ENCODE data around the gene HECTD4. TPM values are rescaled to one million over a fixed set of nuclear protein-coding genes. Genes with fewer than 3 reads are reported as not detected.

Gene HECTD4
- total RNA-seq, 4 donors from 2014 or later = 26.6 to 47.1 (median 33.2) TPM

DNA sequence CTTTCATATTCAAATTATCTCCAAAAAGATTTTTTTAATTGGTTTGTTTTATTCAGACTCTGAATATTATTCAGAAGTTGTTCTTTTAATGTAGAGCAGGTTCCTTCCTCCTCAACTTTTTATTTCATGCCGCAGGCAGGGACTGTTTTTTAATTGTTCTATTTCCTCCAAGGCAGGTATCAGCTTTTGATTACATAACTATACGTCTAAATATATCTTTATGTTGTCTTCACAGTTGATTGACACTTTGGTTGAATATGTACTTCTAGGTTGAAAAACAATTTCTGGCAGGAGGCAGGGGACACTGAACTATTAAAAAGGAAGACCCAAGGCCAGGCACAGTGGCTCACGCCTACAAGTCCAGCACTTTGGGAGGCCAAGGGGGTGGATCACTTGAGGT lies 82.5 kb downstream of the HECTD4 start:
- no peak for ATAC-seq (ENCODE audit: low FRiP score)
- TF ChIP-seq, protein P1, sequence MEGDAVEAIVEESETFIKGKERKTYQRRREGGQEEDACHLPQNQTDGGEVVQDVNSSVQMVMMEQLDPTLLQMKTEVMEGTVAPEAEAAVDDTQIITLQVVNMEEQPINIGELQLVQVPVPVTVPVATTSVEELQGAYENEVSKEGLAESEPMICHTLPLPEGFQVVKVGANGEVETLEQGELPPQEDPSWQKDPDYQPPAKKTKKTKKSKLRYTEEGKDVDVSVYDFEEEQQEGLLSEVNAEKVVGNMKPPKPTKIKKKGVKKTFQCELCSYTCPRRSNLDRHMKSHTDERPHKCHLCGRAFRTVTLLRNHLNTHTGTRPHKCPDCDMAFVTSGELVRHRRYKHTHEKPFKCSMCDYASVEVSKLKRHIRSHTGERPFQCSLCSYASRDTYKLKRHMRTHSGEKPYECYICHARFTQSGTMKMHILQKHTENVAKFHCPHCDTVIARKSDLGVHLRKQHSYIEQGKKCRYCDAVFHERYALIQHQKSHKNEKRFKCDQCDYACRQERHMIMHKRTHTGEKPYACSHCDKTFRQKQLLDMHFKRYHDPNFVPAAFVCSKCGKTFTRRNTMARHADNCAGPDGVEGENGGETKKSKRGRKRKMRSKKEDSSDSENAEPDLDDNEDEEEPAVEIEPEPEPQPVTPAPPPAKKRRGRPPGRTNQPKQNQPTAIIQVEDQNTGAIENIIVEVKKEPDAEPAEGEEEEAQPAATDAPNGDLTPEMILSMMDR (IDR thresholded peaks at IDR 0.05) = no peak
- no peak for DNase-seq (ENCODE audit: low spot score)

DNA sequence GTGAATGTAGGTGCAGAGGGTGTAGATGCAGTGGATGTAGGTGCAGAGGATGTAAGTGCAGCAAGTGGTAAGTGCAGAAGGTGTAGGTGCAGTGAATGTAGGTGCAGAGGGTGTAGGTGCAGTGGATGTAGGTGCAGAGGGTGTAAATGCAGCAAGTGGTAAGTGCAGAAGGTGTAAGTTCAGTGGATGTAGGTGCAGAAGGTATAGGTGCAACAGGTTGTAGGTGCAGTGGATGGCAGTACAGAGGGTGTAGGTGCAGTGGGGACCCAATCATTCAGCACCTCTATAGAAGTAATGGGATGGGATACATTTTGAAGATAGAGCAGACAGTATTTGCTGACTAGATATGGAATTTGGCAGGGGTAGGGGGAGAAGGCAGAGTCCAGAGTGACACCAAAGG lies 85.0 kb downstream of the HECTD4 start:
- TF ChIP-seq, protein P1 (IDR thresholded peaks at IDR 0.05) = no peak
- no peak for DNase-seq (ENCODE audit: low spot score)
- ATAC-seq (ENCODE audit: low FRiP score) = no peak

DNA sequence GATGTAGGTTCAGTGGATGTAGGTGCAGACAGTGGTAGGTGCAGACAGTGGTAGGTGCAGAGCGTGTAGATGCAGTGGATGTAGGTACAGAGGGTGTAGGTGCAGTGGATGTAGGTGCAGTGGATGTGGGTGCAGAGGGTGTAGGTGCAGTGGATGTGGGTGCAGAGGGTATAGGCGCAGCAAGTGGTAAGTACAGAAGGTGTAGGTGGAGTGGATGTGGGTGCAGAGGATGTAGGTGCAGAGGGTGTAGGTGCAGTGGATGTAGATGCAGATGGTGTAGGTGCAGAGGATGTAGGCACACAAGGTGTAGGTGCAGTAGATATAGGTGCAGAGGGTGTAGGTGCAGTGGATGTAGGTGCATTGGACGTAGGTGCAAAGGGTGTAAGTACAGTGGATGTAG lies 86.0 kb downstream of the HECTD4 start:
- TF ChIP-seq, protein P1 (IDR thresholded peaks at IDR 0.05) = no peak
- DNase-seq (ENCODE audit: low spot score) (no peak), ATAC-seq (ENCODE audit: low FRiP score) (no peak)

DNA sequence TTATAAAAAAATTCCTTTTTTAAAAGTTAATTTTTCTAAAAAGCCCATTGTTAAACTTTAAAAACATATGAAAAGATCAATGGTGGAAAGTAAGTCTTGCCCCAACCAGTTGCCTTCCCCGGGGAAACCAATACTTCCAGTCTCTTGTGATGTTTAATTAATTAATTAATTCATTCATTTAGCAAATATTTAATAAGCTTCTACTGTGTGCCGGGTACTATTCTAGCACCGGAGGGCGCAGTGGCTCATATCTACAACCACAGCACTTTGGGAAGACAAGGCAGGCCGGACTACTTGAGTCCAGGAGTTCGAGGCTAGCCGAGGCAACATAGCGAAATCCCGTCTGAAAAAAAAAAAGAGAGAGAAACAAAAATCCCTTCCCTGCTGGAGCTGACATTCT lies 87.4 kb downstream of the HECTD4 start:
- TF ChIP-seq, protein P1 (IDR thresholded peaks at IDR 0.05) = no peak
- DNase-seq (ENCODE audit: low spot score) (no peak), ATAC-seq (ENCODE audit: low FRiP score) (no peak)

DNA sequence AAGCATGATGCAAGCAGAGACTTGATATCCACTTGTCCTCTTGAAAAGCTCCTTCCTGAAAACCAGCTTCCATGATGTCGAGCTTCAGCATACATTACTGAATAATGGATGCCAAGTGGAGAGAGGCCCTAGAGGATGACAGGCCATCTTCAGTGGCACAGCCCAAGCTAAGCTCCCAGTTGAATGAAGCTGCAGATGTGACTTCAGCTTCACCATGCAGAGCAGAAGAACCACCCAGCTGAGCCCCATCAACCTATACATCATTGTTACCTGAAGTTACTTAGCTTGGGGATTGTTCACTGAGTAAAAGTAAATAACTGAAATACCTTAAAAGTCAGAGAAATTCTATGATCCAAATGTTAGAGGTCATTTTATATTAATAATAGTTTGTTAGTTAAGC lies 93.6 kb downstream of the HECTD4 start:
- no peak for DNase-seq (ENCODE audit: low spot score)
- TF ChIP-seq, protein P1 (IDR thresholded peaks at IDR 0.05) = no peak
- no peak for ATAC-seq (ENCODE audit: low FRiP score)

DNA sequence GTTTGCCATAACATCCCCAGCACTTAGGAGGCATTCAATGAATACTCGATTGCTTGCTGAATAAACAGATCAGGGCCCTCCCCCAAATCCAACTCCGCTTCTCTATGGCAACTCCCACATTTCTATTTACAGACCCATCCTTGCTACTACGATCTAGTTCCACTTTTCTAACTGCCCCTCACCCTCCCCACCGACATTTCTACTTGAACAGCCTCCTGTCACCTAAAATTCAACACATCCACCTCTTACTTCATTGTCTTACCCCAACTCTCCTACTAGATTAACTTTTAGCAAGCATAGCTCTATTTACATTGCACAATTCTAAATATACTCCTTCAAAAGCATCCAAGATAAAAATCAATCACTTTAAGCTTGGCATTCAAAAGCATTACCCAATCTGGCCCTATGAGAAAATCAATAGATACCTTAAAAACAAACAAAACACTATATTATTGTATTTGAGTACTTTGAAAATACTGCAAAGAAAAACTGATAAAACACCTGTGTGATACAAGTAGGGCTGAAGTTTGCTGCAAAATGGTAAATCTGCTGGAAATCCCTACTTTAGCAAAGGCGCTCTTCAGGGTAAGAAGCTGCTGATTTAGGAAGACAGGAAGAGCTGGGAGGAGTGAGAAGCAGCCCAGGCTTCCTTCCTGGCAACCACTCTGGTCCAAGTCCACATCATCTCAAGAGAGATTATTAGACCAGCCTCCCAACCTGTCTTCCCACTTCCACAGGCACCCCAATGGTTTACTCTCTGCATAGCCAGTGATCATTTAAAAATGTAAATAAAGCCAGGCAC lies 96.4 kb downstream of the HECTD4 start:
- ATAC-seq (ENCODE audit: low FRiP score) (no peak), DNase-seq (ENCODE audit: low spot score) (no peak)
- TF ChIP-seq, protein P1 (IDR thresholded peaks at IDR 0.05) = no peak

DNA sequence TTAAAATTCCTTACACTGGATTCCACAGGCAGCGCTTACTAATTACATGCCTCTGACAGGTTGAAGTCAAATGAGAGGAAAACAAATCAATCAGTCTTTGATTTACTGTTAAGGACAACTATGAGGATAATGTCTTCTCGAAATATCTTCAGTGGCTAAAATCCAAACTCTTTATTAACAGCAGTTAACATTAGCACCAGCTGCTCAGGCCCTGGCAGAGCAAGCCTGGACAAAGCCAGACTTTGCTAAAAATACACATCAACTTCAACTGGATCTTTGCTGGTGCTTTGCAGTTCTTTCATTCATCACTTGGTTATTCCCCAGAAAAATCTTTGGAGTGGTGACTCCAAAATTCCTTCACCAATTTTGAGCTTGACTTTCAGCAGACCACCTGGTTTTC lies 98.7 kb downstream of the HECTD4 start:
- DNase-seq (ENCODE audit: low spot score) (no peak), ATAC-seq (ENCODE audit: low FRiP score) (no peak)
- TF ChIP-seq, protein P1 (IDR thresholded peaks at IDR 0.05) = no peak
